ENCODE results near the gene AMZ1. TPM values are rescaled to one million over a fixed set of nuclear protein-coding genes. Genes with fewer than 3 reads are reported as not detected.

Gene AMZ1
- total RNA-seq, 1 experiment from 2014 or later: 0.85 TPM

- TF ChIP-seq RELA (CRISPR knock-in tag; IDR thresholded peaks at IDR 0.05; ENCODE audit: borderline replicate concordance): no peak
- no peak for TF ChIP-seq SP1 (CRISPR knock-in tag; conservative IDR thresholded peaks at IDR 0.05)
- TF ChIP-seq SOX15 (CRISPR knock-in tag; IDR thresholded peaks at IDR 0.05): no peak
- no peak for TF ChIP-seq ZNF512 (CRISPR knock-in tag; IDR thresholded peaks at IDR 0.05; ENCODE audit: borderline replicate concordance)
- TF ChIP-seq ZNF121 (CRISPR knock-in tag; IDR thresholded peaks at IDR 0.05): no peak
- TF ChIP-seq, protein P1, sequence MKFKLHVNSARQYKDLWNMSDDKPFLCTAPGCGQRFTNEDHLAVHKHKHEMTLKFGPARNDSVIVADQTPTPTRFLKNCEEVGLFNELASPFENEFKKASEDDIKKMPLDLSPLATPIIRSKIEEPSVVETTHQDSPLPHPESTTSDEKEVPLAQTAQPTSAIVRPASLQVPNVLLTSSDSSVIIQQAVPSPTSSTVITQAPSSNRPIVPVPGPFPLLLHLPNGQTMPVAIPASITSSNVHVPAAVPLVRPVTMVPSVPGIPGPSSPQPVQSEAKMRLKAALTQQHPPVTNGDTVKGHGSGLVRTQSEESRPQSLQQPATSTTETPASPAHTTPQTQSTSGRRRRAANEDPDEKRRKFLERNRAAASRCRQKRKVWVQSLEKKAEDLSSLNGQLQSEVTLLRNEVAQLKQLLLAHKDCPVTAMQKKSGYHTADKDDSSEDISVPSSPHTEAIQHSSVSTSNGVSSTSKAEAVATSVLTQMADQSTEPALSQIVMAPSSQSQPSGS (CRISPR knock-in tag; IDR thresholded peaks at IDR 0.05; ENCODE audit: borderline replicate concordance, low read depth): no peak
- no peak for TF ChIP-seq GRHL2 (CRISPR knock-in tag; IDR thresholded peaks at IDR 0.05; ENCODE audit: insufficient replicate concordance, severe bottlenecking)
- no peak for TF ChIP-seq SMAD3 (CRISPR knock-in tag; IDR thresholded peaks at IDR 0.05; ENCODE audit: borderline replicate concordance)
- no peak for TF ChIP-seq ZNF219 (CRISPR knock-in tag; IDR thresholded peaks at IDR 0.05; ENCODE audit: borderline replicate concordance)
Measured at GRCh38 chr7:2640846-2641316, 47.1 kb upstream of the AMZ1 start (continued).

GRCh38 chr7:2641406-2642393 is 46.3 kb upstream of the AMZ1 start:
- Mint-ChIP-seq H3K27me3 (ENCODE audit: low read depth) (no peaks in the 10 kb centered on the region), H3K36me3 (no peaks in the 10 kb centered on the region), H3K4me1 (peaks cover 35% of the 10 kb centered on the region), H3K9me3 (no peaks in the 10 kb centered on the region), H3K27ac (peak overlapping the region; percentile 92), H3K4me3 (0 out of 2 replicates have a peak overlapping the region, but pooled peaks have one; percentile 20)
- ChIA-PET POLR2A (interaction anchor here (0.8 to 2.1 kb wide), 2 partner anchors 10 to 24 kb away, joined by 3 to 16 read pairs; partner anchors contain the start of gene TTYH3), CTCF (interaction anchor here (0.7 to 4.9 kb wide), 11 partner anchors 10 to 74 kb away, joined by 3 to 32 read pairs (median 5); no protein-coding TSS in a partner anchor)
- ATAC-seq: peak; percentile 60
- DNase-seq (ENCODE audit: low spot score): peak; percentile 88
- no peak for TF ChIP-seq ATF3 (CRISPR knock-in tag; conservative IDR thresholded peaks at IDR 0.05)
- TF ChIP-seq ZNF423 (CRISPR knock-in tag; IDR thresholded peaks at IDR 0.05): peak; percentile 68; the same call in 1 of the 2 replicates
- no peak for TF ChIP-seq CTCF (IDR thresholded peaks at IDR 0.05)
- no peak for TF ChIP-seq ZNF671 (CRISPR knock-in tag; IDR thresholded peaks at IDR 0.05)
- TF ChIP-seq, protein P2, sequence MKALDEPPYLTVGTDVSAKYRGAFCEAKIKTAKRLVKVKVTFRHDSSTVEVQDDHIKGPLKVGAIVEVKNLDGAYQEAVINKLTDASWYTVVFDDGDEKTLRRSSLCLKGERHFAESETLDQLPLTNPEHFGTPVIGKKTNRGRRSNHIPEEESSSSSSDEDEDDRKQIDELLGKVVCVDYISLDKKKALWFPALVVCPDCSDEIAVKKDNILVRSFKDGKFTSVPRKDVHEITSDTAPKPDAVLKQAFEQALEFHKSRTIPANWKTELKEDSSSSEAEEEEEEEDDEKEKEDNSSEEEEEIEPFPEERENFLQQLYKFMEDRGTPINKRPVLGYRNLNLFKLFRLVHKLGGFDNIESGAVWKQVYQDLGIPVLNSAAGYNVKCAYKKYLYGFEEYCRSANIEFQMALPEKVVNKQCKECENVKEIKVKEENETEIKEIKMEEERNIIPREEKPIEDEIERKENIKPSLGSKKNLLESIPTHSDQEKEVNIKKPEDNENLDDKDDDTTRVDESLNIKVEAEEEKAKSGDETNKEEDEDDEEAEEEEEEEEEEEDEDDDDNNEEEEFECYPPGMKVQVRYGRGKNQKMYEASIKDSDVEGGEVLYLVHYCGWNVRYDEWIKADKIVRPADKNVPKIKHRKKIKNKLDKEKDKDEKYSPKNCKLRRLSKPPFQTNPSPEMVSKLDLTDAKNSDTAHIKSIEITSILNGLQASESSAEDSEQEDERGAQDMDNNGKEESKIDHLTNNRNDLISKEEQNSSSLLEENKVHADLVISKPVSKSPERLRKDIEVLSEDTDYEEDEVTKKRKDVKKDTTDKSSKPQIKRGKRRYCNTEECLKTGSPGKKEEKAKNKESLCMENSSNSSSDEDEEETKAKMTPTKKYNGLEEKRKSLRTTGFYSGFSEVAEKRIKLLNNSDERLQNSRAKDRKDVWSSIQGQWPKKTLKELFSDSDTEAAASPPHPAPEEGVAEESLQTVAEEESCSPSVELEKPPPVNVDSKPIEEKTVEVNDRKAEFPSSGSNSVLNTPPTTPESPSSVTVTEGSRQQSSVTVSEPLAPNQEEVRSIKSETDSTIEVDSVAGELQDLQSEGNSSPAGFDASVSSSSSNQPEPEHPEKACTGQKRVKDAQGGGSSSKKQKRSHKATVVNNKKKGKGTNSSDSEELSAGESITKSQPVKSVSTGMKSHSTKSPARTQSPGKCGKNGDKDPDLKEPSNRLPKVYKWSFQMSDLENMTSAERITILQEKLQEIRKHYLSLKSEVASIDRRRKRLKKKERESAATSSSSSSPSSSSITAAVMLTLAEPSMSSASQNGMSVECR (CRISPR knock-in tag; IDR thresholded peaks at IDR 0.05; ENCODE audit: borderline replicate concordance): no peak
- TF ChIP-seq NR3C1 (CRISPR knock-in tag; conservative IDR thresholded peaks at IDR 0.05; ENCODE audit: low read depth): no peak
- TF ChIP-seq OVOL2 (CRISPR knock-in tag; IDR thresholded peaks at IDR 0.05; ENCODE audit: borderline replicate concordance): no peak
- no peak for TF ChIP-seq CREM (CRISPR knock-in tag; IDR thresholded peaks at IDR 0.05)
- no peak for TF ChIP-seq STAT6 (CRISPR knock-in tag; conservative IDR thresholded peaks at IDR 0.05; ENCODE audit: low read depth)
- TF ChIP-seq, protein P3, sequence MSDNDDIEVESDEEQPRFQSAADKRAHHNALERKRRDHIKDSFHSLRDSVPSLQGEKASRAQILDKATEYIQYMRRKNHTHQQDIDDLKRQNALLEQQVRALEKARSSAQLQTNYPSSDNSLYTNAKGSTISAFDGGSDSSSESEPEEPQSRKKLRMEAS (CRISPR knock-in tag; IDR thresholded peaks at IDR 0.05): peak; percentile 60; the same call in 1 of the 2 replicates
- TF ChIP-seq, protein P1 (CRISPR knock-in tag; IDR thresholded peaks at IDR 0.05; ENCODE audit: borderline replicate concordance, low read depth): no peak
